ENCODE measurements around the gene COPS4.

COPS4 gene

DNA sequence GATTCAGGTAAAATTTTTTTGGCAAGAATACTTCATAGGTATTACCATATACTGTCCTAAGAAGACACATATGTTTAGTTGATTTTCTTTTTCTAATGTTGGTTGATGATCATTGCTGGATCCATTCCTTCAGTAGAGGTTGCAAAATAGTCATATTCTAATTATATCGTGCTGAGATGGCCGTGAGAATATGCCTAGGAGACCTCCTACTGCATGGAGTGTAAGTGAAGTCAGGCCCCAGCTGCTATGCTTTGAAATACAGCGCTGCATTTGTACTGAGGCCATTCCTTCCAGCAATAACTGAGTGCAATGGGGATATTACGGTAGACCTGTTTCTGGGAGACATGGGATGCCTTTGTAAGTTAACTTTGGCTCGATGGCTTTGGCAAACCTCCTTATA is 86.3 kb downstream of the COPS4 start:
- ATAC-seq = no peak

DNA sequence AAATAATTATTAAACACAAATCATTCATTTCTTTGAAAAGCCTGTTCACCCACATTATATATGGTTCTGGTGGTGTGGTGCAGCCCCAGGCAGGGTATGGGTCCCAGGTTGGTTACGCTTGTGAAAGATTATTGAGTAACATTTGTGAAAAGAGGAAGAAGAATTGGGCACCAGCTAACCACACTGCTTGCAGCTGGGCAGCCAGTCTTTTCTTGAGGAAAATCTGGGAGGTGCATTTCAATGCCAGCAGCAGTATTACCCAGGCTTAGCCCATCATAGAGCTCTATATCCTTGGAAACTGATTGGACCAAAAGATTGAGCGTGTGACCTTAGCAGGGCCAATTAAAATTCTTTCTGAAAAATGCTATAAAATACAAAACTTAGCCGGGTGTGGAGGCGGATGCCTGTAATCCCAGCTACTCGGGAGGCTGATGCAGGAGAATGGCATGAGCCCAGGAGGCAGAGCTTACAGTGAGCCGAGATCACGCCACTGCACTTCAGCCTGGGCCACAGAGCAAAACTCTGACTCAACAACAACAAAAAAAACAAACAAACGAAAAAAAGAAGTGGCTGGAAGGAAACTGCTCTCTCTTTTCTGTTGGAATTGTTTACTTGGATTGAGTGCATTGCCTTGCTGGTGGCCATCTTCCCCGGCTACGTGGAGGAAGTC is 89.3 kb downstream of the COPS4 start:
- no peak for ATAC-seq
- TF ChIP-seq TCF4 (CRISPR knock-in tag; IDR thresholded peaks at IDR 0.05; ENCODE audit: borderline replicate concordance) (no peak), ZFP30 (CRISPR knock-in tag; IDR thresholded peaks at IDR 0.05) (no peak), SNAI2 (CRISPR knock-in tag; IDR thresholded peaks at IDR 0.05) (no peak), ZFP3 (CRISPR knock-in tag; IDR thresholded peaks at IDR 0.05) (no peak), OSR1 (CRISPR knock-in tag; IDR thresholded peaks at IDR 0.05) (no peak), PPARA (CRISPR knock-in tag; IDR thresholded peaks at IDR 0.05; ENCODE audit: borderline replicate concordance) (no peak), ESRRG (CRISPR knock-in tag; IDR thresholded peaks at IDR 0.05) (no peak), ZNF8 (CRISPR knock-in tag; IDR thresholded peaks at IDR 0.05) (no peak)
- TF ChIP-seq, protein P1, sequence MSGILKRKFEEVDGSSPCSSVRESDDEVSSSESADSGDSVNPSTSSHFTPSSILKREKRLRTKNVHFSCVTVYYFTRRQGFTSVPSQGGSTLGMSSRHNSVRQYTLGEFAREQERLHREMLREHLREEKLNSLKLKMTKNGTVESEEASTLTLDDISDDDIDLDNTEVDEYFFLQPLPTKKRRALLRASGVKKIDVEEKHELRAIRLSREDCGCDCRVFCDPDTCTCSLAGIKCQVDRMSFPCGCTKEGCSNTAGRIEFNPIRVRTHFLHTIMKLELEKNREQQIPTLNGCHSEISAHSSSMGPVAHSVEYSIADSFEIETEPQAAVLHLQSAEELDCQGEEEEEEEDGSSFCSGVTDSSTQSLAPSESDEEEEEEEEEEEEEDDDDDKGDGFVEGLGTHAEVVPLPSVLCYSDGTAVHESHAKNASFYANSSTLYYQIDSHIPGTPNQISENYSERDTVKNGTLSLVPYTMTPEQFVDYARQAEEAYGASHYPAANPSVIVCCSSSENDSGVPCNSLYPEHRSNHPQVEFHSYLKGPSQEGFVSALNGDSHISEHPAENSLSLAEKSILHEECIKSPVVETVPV (CRISPR knock-in tag; IDR thresholded peaks at IDR 0.05) = no peak
- TF ChIP-seq, protein P2, sequence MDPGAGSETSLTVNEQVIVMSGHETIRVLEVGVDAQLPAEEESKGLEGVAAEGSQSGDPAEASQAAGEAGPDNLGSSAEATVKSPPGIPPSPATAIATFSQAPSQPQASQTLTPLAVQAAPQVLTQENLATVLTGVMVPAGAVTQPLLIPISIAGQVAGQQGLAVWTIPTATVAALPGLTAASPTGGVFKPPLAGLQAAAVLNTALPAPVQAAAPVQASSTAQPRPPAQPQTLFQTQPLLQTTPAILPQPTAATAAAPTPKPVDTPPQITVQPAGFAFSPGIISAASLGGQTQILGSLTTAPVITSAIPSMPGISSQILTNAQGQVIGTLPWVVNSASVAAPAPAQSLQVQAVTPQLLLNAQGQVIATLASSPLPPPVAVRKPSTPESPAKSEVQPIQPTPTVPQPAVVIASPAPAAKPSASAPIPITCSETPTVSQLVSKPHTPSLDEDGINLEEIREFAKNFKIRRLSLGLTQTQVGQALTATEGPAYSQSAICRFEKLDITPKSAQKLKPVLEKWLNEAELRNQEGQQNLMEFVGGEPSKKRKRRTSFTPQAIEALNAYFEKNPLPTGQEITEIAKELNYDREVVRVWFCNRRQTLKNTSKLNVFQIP (CRISPR knock-in tag; IDR thresholded peaks at IDR 0.05; ENCODE audit: borderline replicate concordance, low read depth) = no peak
- TF ChIP-seq, protein P3, sequence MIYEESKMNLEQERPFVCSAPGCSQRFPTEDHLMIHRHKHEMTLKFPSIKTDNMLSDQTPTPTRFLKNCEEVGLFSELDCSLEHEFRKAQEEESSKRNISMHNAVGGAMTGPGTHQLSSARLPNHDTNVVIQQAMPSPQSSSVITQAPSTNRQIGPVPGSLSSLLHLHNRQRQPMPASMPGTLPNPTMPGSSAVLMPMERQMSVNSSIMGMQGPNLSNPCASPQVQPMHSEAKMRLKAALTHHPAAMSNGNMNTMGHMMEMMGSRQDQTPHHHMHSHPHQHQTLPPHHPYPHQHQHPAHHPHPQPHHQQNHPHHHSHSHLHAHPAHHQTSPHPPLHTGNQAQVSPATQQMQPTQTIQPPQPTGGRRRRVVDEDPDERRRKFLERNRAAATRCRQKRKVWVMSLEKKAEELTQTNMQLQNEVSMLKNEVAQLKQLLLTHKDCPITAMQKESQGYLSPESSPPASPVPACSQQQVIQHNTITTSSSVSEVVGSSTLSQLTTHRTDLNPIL (CRISPR knock-in tag; IDR thresholded peaks at IDR 0.05; ENCODE audit: low read depth) = no peak

More for the DNA sequence above, 86.3 kb downstream of the COPS4 start:
- TF ChIP-seq, protein P1 (CRISPR knock-in tag; IDR thresholded peaks at IDR 0.05) = no peak
- TF ChIP-seq SNAI2 (CRISPR knock-in tag; IDR thresholded peaks at IDR 0.05) (no peak), TOX (CRISPR knock-in tag; IDR thresholded peaks at IDR 0.05; ENCODE audit: borderline replicate concordance) (no peak), ZC3H10 (CRISPR knock-in tag; IDR thresholded peaks at IDR 0.05) (no peak), ZFP30 (CRISPR knock-in tag; IDR thresholded peaks at IDR 0.05) (no peak), GLIS3 (CRISPR knock-in tag; IDR thresholded peaks at IDR 0.05) (no peak), ARNTL (CRISPR knock-in tag; IDR thresholded peaks at IDR 0.05; ENCODE audit: borderline replicate concordance, low read depth) (no peak), ZNF8 (CRISPR knock-in tag; IDR thresholded peaks at IDR 0.05) (no peak), TCF4 (CRISPR knock-in tag; IDR thresholded peaks at IDR 0.05; ENCODE audit: borderline replicate concordance) (no peak), ISL1 (CRISPR knock-in tag; IDR thresholded peaks at IDR 0.05) (no peak), CSDC2 (CRISPR knock-in tag; IDR thresholded peaks at IDR 0.05) (no peak), ZNF565 (CRISPR knock-in tag; conservative IDR thresholded peaks at IDR 0.05; ENCODE audit: low read depth) (no peak)
- TF ChIP-seq, protein P2 (CRISPR knock-in tag; IDR thresholded peaks at IDR 0.05; ENCODE audit: borderline replicate concordance, low read depth) = no peak

Measured in SK-N-SH treated with all-trans-retinoic acid at 6 μM for 48 hours (cell line).